Endometrial microvascular endothelial cells (primary cell): Measurements from ENCODE around the gene CNTD1. TPM values are rescaled to one million over a fixed set of nuclear protein-coding genes. Genes with fewer than 3 reads are reported as not detected.
"Not testable (repeated sequence)": the region's sequence is repeated elsewhere in the genome, so short reads cannot be mapped to it uniquely, and the experiment has no call there.

Experiments used
- in situ Hi-C: cut with HindIII; loops from 2 replicates; pipeline ENCODE4 v1.10.0; 2017; ENCODE audit warnings: low sequenced_read_pairs, low pct_unique_long_range_greater_than_20kb; ENCODE audit errors: inconsistent ontology term
- total RNA-seq: library from RNA; depleted of rRNA; stranded (reverse); fragments of >200 nt; gene quantifications from one replicate; pipeline ENCODE4 v1.2.3, GENCODE V29; 2015; ENCODE audit errors: inconsistent ontology term

CNTD1 gene, protein sequence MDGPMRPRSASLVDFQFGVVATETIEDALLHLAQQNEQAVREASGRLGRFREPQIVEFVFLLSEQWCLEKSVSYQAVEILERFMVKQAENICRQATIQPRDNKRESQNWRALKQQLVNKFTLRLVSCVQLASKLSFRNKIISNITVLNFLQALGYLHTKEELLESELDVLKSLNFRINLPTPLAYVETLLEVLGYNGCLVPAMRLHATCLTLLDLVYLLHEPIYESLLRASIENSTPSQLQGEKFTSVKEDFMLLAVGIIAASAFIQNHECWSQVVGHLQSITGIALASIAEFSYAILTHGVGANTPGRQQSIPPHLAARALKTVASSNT
- total RNA-seq: 0.37 TPM

GRCh38 chr17:42798383-42799380, at the start of gene CNTD1, which contains the start of gene COA3:
TSS of gene CNTD1 (plus strand) at chr17:42798861. CDS start at chr17:42799068, 207 bp downstream.
TSS of gene COA3 (minus strand) at chr17:42798704. CDS start at chr17:42798681, 23 bp downstream.
- in situ Hi-C loops: no loop called here

GRCh38 chr17:42748908-42749798, 49.5 kb upstream of the CNTD1 start:
- in situ Hi-C loops: no loop called here

- in situ Hi-C loops: no loop called here
Measured at GRCh38 chr17:42750739-42751344, 47.8 kb upstream of the CNTD1 start.

- in situ Hi-C loops: no loop called here
Measured at GRCh38 chr17:42751628-42752027, 47.0 kb upstream of the CNTD1 start.

- in situ Hi-C loops: no loop called here
Measured at GRCh38 chr17:42754782-42755181, 43.9 kb upstream of the CNTD1 start.

GRCh38 chr17:42759982-42760651, 38.5 kb upstream of the CNTD1 start:
- in situ Hi-C loops: no loop called here

GRCh38 chr17:42760652-42761581, 37.7 kb upstream of the CNTD1 start, which contains the start of gene RAMP2:
TSS of gene RAMP2 (plus strand) at chr17:42761227. CDS start at chr17:42761262, 35 bp downstream.
- in situ Hi-C loops: no loop called here

GRCh38 chr17:42761638-42762037, 37.0 kb upstream of the CNTD1 start:
- in situ Hi-C loops: no loop called here

- in situ Hi-C loops: no loop called here
Measured at GRCh38 chr17:42766124-42766523, 32.5 kb upstream of the CNTD1 start.

DNA sequence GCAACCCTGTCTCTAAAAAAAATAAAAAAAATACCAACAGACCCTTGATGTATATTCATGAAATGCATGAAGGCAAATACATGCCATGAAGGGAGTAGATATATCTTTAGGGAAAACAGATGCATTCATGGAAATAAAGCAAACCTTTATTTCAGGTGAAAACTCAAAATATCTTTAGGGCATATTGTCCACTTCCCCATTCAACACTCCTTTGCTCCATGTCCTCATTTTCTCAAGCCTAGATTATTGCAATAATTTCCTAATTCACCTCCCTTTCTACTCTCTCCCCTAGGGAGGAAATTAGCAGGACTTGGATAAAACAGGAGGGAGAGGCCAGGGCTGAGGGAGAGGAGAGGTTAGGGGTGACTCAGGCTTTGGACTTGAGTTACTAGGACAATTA, 31.1 kb upstream of the CNTD1 start:
- in situ Hi-C loops: no loop called here

GRCh38 chr17:42768006-42768405, 30.7 kb upstream of the CNTD1 start:
- in situ Hi-C loops: not testable (repeated sequence)

DNA sequence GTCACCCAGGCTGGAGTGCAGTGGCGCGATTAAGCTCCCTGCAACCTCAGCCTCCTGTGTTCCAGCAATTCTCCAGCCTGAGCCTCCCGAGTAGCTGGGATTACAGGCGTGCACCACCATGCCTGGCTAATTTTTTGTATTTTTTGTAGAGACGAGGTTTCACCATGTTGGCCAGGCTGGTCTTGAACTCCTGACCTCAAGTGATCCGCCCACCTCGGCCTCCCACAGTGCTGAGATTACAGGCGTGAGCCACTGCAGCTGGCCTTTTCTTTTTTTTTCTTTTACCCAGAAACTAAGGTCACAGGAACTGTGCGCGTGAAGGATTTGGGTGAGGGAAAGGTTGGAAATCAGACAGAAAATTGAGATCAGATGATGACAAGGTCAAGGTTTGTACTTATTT, 28.7 kb upstream of the CNTD1 start:
- in situ Hi-C loops: not testable (repeated sequence)

GRCh38 chr17:42772945-42773289, 25.7 kb upstream of the CNTD1 start:
- in situ Hi-C loops: no loop called here

GRCh38 chr17:42773290-42774035, 25.2 kb upstream of the CNTD1 start, which contains the start of gene VPS25:
TSS of gene VPS25 (plus strand) at chr17:42773449. CDS start at chr17:42773476, 27 bp downstream.
- in situ Hi-C loops: no loop called here

DNA sequence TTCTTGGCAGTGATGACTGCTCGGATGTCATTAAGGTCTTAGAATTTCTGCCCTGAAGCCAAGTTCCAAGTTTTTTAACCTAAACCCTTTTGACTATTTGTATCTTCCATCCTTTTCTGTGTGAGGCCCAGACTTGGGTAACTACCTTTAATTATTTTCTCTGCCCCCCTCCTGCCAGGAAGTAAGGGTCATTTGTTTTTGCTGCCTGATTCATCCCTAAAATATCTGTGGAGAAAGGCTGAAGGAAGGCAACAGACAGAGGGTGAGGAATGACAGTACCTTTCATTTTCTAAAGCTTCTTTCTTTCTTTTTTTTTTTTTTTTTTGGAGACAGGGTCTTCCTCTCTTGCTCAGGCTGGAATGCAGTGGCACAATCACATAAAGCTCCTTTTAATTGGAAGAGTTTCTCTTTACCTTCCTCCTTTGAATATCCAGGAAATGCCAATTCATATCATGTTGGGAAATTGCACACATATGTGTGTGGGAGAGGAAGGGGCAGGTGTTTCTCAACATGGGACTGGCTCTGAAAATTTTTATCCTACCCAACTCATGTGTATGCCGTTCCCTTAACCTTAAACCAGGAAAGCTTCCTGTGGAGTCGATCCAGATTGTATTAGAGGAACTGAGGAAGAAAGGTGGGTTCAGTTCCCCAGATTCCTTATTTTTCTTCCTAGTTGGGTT, 24.5 kb upstream of the CNTD1 start:
- in situ Hi-C loops: no loop called here
